HG03354 (cell line): Measurements from ENCODE around the gene DNAI2.
"Not testable (repeated sequence)": the region's sequence is repeated elsewhere in the genome, so short reads cannot be mapped to it uniquely, and the experiment has no call there.

ENCODE experiments used
- ATAC-seq: cut with Tn5 transposase; IDR thresholded peaks from one replicate; pipeline ENCODE4 v1.9.1; 2021; ENCODE audit warnings: mild to moderate bottlenecking; ENCODE audit not compliant: unreplicated experiment, poor library complexity, severe bottlenecking

Gene DNAI2

DNA sequence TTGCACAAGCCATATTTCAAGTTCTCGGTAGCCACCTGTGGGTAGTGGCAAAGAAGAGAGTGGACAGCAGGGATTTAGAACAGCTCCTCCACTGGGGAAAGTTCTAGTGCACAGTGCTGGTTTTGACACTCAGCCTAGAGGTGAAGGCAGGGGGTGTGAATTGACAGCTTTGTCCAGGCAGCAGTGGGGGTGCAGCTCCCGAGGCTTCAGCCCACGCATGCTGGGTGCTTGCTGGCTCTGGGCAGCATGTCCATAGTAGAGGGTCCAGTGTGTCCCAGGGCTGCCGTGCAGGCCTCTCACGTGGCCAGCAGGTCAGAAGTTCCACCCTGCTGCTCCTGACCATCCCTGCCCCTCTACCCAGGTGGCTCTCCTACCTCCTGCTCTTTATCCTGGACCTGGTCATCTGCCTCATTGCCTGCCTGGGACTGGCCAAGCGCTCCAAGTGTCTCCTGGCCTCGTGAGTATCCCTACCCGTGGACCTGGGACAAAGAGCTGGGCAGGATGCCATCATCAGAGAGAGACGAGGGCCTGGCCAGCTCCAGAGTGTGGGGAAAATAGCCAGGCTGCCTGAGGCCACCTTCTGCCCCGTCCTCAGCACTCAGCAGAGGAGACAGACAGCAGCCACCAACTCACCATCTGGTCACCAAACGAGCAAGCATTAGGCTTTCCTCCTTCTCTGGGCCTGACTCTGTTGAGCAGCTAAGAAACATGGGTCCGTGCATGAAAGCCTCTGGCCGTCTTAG is 30.9 kb upstream of the DNAI2 start:
- no peak for ATAC-seq

DNA sequence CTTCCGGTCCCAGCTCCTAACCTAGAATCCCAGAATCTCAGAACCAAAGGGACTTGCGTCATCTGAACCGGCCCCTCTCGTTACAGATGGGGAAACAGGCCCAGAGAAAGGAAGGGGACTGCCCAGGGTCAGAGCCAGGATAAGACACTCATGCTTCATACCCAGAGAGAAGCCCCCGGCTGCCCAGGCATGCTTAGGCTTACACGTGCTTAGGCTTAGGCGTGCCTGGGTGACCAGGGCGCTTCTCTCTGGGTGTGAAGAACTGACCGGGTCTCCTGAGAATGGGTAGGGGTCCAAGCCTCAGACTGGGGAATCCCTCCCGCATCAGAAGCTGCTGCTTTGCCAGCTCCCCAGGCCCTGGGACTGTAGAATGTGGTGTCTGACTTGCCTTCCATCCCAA is 29.9 kb upstream of the DNAI2 start:
- ATAC-seq = no peak

DNA sequence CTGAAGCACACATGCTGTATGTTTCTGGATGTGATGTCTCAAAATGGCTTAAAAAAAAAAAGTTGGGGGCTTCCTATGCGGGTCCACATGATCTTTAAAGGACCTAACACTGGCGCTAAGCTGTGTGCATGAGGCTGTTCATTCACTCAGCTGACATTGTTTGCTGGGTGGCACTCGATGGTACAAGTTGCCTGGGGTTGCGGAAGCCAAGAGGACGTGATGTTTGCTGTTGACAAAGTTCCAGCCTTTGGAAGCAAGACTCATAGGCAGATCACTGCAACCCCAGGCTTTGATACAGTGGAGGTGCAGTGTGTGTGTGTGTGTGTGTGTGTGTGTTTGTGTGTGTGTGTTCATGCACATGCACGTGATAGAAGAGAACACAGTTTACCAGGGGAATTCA is 29.5 kb upstream of the DNAI2 start:
- no peak for ATAC-seq

DNA sequence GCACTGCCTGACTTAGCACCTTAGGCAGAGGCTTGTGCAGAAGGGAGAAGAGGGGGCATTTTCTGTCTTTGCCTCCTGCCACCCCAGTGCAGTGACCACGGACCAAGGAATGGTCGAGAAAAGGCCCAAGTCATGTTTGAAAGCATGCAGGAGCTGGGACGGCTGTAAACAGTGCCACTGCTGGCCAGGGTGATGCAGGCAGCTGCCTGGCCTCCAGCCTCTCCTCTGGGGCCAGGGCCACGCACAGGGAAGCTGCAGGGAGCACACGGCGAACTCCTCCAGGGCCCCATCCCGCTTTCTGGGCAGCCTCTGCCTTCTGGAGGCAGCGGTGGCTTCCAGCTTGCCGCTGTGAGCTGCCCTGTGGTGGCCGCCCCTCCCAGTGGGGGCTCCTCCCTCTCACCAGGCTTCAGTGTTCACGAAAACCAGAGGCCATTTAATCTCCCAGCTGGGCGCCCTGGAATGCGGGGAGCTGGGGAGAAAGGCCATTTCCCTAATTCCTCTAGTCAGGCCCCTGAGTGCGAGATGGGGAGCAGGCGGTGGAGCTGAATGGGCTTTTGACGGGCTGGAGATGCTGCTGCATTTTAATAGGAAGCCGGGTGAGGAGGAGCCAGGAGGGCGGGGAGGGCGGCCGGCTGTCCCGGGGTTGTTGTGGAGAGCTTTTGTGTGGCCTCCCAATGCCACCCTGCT is 28.7 kb upstream of the DNAI2 start:
- no peak for ATAC-seq

DNA sequence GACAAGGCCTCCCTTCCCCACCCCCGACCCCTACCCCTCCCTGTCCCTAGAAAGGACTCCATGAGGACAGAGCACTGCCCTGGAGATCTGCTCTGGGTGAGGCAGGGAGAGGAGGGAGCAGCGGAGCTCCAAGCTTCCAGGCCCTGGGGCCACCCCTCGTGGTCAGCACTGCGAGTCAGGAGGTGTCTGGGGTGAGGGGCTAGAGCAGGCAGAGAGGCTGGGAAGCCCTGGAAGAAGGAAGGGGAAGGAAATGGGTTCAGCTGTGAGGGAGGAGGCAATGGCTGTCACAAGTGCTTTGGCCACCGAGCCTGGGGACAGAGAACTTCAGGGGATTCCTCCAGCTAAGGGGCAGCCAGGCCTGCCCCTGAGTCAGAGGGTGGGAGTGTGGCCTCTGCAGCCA is 28.2 kb upstream of the DNAI2 start:
- no peak for ATAC-seq

DNA sequence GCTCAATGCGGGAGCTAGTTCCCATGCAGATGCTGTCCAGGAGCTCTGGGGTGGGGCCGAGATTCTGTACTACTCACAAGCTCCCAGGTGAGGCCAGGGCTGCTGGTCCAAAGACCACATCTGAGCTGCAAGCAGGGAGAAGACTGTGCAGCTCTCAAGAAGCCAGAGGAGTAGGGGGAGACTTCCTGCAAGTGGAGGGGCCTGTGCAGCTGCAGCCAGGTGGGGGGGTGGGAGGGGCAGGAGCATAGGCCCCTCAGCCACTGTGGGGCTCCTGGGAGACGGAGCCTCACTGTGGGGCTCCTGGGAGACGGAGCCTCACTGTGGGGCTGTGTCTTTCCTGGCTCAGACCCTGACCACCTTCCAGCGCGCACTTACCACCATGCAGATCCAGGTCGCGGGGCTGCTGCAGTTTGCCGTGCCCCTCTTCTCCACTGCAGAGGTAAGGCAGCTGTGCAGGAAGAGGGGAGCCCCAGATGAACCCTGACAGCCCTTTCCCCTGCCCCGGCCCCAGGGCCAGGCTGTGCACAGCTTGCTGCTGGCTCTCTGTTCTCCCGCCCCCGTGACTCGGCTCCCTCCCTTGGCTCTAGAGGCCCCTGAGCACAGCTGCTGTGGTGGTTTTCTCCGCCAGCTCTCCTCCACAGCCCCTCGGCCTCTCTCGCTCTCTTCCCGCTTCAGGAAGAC is 24.3 kb upstream of the DNAI2 start:
- no peak for ATAC-seq

DNA sequence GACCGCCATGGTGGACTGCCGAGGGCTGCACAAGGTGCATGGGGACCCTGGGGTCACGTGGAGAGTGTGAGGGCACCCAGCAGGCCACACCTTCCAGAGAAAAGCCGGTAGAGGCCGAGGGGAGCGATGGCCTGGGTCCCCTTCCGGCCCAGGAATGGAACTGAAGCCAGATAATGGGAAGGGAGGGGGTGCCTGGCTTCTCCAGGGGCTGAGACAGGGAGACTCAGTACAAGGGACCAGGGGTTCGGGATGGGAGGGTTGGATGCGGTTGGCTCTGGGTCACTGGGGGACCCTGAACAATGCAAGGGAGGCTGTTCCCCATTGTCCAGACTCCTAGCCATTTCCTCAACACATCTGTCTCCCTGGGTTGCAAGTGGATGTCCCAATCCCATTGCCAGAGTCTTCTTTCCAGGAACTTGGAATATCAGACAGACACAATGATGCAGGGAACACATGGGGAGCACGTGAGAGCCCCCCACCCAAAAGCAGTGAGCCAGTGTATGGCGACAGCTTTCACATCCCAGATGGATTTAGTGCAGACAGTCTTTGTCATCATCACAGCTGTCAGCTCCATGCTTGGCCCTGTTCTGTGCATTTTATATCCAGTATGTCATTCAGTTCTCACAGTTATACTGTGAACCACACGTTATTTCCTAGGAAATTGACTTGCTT is 23.6 kb upstream of the DNAI2 start:
- no peak for ATAC-seq

DNA sequence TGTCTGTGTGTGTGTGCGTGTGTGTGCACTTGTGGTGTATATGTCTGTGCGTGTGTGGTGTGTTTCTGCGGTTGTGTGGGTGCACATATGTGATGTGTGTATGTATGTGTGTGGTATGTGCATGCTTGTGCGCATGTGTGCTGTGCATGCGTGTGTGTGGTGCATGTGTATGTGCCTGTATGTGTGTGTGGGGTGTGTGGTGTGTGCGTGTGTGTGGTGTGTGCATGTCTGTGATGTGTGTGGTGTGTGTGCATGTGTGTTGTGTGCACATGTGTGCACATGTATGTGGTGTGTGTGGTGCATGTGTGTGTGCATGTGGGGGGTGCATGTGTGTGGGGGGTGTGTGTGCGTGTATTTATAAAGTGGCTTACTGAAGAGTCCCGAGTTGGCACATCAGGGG is 23.0 kb upstream of the DNAI2 start:
- ATAC-seq = no peak

DNA sequence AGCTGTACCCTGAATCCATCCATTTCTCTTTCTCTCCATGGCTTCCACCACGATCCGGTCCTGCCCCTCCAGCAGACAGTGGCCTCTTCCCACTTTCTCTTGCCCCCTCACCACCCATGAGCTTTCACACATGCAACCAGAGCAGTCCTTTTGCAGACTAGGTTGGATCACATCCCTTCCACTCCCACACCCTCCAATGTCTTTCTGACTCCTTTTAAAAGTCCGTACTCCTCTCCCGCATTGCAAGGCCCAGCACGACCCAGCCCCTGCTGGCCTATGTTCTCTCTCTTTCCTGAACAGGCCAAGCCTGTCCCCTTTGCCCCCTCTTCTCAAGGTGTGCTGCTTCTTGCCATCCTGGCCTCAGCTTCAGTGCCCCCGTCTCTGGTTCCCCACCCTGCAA is 22.5 kb upstream of the DNAI2 start:
- no peak for ATAC-seq

DNA sequence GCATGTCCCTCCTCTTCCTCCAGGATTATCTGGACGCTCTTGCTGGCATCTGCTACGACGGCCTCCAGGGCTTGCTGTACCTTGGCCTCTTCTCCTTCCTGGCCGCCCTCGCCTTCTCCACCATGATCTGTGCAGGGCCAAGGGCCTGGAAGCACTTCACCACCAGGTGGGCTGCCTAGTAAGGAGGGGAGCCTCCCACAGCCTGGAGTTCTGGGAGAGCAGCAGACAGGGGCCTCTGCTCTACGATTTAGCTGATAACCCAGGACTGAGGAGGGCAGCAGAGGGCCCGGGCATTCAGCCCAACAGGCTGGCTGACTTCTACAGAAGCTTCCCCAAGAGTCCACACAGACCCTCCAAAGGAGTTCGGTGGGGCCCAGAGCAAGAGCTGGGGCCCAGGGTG is 21.8 kb upstream of the DNAI2 start:
- ATAC-seq = no peak

DNA sequence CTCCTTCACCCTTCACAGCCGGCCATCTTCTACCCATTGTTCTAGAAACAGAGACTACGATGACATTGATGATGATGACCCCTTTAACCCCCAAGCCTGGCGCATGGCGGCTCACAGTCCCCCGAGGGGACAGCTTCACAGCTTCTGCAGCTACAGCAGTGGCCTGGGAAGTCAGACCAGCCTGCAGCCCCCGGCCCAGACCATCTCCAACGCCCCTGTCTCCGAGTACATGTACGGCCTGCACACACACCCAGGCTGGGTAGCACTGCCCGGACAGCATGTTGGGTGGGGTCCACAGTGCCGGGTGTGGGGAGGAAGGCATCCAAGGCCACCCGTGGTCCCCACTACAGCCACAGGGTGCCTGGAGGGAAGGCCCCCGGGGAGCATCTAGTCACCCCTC is 21.0 kb upstream of the DNAI2 start:
- no peak for ATAC-seq

DNA sequence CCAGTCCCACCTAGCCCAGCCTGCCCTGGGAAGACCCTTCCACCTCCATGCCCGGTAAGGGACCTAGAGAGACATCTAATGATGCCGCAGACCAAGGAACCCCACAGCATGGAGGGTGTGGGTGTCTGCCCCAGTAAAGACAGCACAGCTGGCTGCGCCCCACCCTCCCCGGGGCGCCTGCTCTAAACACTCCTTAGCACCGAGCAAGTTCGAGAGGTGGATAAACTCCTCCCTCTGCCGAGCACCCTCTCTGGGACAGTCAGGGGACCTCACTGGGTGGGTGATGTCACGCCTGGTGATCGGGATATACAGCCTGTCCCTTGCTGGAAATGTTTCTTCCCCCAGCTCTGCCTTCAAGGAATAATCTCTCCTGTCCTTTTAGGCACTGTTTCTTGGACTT is 16.7 kb upstream of the DNAI2 start:
- no peak for ATAC-seq

DNA sequence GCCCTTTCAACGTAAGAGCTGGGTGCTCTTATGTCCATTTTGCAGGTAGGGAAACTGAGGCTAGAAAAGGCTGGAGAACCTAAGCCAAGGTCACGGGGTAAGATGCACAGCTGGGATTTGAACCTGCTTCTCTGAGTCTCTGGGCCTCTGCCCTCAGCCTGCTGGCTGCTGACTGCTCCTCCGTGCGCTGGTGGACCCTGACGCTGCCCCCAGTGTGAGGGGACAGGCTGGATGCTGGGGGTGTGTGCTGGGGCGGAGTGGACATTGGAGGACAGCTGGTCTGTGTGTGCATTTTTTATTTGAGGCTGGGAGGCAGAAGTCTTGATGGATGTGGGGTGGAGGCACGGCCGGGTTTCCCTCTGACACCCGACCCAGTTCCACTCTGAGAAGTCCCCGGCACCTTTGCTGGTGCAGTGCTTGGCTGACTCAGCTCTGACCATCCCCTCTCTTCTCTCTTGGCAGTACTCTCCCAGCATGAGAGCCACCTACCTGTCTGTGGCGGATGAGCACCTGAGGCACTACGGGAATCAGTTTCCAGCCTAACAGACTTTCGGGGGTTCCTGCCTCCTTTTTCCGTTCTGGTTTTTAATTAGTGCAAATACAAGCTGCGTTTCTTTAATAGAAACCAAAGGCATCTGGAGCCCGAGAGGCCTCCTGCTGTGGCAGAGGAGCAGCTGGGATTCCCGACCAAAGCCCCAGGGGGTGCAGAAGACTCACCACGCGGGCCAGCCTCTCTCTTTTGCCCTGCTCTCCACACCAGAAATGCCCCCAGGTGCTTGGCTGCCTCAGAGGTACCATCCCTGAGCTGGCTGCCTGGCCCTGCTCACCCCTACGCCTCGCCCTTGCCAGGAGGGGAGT is 14.1 kb upstream of the DNAI2 start:
- ATAC-seq = no peak

DNA sequence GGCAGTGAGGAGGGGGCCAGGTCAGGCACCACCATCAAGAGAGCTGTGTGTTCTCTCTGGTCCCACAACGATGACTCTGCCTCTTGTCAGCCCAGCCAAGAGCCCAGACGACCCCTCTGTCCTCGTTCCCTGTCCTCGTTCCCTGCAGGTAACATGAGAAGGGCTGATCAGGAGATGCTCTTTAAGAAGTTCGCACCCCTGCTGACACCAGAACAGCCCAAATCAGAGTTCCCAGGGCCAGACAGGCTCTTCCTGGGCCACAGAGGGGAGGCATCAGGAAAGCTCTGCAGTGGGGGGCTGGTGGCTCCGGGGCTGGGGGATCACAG is 13.5 kb upstream of the DNAI2 start:
- ATAC-seq = no peak

DNA sequence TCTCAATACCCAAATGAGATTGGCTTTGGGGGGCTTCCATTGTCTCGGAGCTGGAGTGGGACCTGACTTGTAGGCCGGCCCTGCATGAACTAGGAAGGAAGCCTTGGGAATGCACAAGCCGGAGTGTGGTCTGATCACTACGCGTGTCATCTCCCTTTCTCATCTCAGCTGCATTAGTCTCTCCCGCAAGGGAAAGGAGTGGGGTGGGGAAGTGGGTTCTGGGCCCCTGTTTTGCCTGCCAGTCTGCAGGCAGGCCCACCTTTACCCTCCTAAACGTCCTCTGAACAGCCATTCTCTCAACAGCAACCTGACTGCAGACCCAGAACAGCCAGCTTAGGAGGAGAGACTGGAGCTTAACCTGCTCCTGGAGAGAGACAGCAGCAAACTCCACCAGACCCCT is 11.4 kb upstream of the DNAI2 start:
- ATAC-seq = no peak

DNA sequence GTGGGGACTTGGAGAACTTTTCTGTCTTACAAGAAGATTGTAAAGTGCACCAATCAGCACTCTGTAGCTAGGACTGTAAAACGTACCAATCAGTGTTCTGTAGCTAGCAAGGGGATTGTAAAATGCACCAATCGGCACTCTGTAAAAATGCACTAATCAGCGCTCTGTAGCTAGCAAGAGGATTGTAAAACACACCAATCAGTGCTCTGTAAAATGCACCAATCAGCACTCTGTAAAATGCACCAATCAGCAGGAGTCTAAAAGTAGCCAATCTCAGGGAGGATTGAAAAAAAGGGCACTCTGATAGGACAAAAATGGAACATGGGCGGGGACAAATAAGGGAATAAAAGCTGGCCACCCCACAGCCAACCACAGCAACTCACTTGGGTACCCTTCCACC is 7.0 kb upstream of the DNAI2 start:
- ATAC-seq = not testable (repeated sequence)

DNA sequence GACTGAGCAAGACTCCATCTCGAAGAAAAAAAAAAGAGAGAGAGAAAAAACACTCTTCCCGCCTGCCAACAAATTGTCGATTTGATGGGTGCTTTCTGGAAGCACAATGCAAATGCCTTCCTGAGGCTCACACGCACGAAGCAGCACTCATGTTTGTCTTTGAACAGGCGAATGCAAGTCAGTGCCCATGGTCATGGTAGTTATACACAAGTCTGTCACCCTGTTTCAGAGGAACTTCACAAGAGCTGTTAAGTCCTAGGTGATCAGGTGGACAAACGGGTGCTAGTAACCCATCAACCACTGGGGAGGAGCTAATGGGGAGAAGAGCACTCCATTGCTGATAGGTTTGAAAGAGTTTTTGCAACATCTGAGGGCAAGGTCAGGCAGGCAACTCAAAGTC is 6.5 kb upstream of the DNAI2 start:
- ATAC-seq = no peak

DNA sequence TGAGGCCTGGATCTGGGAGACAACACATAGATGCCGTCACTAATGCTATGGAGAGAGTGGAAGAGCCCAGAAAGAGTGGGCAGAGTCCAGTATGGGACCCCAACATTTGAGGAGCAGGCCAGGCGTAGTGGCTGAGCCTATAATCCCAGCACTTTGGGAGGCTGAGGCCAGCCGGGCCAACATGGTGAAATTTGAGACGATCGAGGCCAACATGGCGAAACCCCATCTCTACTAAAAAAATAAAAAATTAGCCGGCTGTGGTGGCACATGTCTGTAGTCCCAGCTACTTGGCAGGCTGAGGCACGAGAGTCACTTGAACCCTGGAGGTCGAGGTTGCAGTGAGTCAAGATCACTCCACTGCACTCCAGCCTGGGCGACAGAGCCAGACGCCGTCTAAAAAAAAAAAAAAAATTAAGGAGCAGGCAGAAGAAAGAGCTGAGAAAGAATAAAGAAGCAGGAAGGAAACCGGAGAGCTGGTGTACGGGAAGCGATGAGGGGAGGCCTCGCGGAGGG is 6.0 kb upstream of the DNAI2 start:
- no peak for ATAC-seq

DNA sequence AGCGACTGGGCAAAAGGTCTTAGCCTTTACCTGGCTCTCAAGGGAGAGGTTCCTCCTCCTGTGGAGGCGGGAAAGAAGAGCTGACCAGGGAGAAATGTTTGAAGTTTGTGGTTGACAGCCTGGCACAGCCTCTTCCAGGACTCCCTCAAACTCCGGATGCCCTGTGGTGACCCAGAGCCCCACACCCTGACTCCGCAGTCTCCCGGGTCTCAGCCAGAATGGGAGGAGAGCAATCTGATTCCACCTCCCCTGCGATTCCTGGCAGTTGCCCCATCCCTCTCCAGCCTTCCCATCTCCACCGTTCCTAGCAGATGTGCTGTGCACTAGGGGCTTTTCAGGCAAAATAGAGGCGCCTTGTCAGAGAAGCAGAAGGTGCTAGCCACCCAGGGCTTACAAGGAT is 5.5 kb upstream of the DNAI2 start:
- ATAC-seq = no peak

DNA sequence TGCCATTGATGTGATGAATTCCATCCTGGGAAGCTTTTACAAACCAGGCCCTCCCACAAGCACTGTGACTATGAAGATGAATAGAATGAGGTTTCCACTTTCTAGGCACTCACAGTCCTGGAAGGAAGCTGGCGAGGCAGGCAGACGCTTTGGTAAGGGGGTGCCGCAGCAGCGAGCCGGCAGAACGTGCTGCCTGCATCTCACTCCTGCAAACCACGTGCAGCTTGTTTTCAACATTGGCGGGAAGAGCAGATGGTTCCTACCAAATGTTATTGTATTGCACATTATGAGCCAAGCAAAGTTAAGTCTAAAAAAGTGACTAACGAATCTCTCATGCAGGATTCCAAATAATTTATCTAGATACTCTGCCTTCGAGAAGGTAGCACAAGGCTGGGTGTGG is 3.7 kb upstream of the DNAI2 start:
- no peak for ATAC-seq
